Measurements from ENCODE around the gene GALNT12. TPM values are rescaled to one million over a fixed set of nuclear protein-coding genes. Genes with fewer than 3 reads are reported as not detected.

The GALNT12 gene
- total RNA-seq, 4 donors from 2014 or later: 12.4 to 22.4 (median 16.2) TPM

GRCh38 chr9:98867429-98868168 lies 60.1 kb downstream of the GALNT12 start:
- TF ChIP-seq POLR2AphosphoS5 (IDR thresholded peaks at IDR 0.05) (peak; percentile 43 to 77), CTCF (IDR thresholded peaks at IDR 0.05) (no peak)
- WGBS: 57% methylated on average over 4 of the region's 4 CpGs
- no peak overlapping the region for H3K4me3 ChIP-seq
- DNase-seq (ENCODE audit: extremely low spot score): no peak
- H3K27ac ChIP-seq (replicated peaks in 1 of 4): peak overlapping the region; percentile 44 to 73 (median 59)
- H3K27me3 ChIP-seq: no peaks in the 10 kb centered on the region
- intact Hi-C loops (cut with DNase I): no loop called here
- H3K36me3 ChIP-seq: no peaks in the 10 kb centered on the region
- no peaks in the 10 kb centered on the region for H3K9me3 ChIP-seq
- H3K4me1 ChIP-seq: peaks cover 31 to 56% (median 44%) of the 10 kb centered on the region in 4 donors

GRCh38 chr9:98869078-98869745 lies 61.7 kb downstream of the GALNT12 start:
- Histone ChIP-seq H3K9me3 (no peaks in the 10 kb centered on the region), H3K36me3 (no peaks in the 10 kb centered on the region), H3K27me3 (no peaks in the 10 kb centered on the region), H3K27ac (replicated peaks in 1 of 4) (no peak overlapping the region), H3K4me3 (no peak overlapping the region), H3K4me1 (peaks cover 31 to 51% (median 41%) of the 10 kb centered on the region in 4 donors)
- no peak for DNase-seq (ENCODE audit: extremely low spot score)
- TF ChIP-seq CTCF (IDR thresholded peaks at IDR 0.05) (no peak), POLR2A (IDR thresholded peaks at IDR 0.05; ENCODE audit: low read depth) (no peak), POLR2AphosphoS5 (IDR thresholded peaks at IDR 0.05) (no peak), EP300 (IDR thresholded peaks at IDR 0.05) (no peak)
- WGBS: 79% methylated on average over 8 of the region's 8 CpGs
- intact Hi-C loops (cut with DNase I): no loop called here

GRCh38 chr9:98869866-98870265 lies 62.4 kb downstream of the GALNT12 start:
- Histone ChIP-seq H3K4me1 (peaks cover 32 to 50% (median 41%) of the 10 kb centered on the region in 4 donors), H3K9me3 (no peaks in the 10 kb centered on the region), H3K36me3 (no peaks in the 10 kb centered on the region), H3K27me3 (no peaks in the 10 kb centered on the region), H3K4me3 (no peak overlapping the region), H3K27ac (replicated peaks in 1 of 4) (no peak overlapping the region)
- no peak for DNase-seq (ENCODE audit: extremely low spot score)
- TF ChIP-seq POLR2A (IDR thresholded peaks at IDR 0.05; ENCODE audit: low read depth) (no peak), POLR2AphosphoS5 (IDR thresholded peaks at IDR 0.05) (no peak), EP300 (IDR thresholded peaks at IDR 0.05) (no peak), CTCF (IDR thresholded peaks at IDR 0.05) (no peak)
- intact Hi-C loops (cut with DNase I): no loop called here
- 85% methylated on average over 3 of the region's 3 CpGs for WGBS

GRCh38 chr9:98870782-98871557 lies 63.5 kb downstream of the GALNT12 start:
- Histone ChIP-seq H3K36me3 (no peaks in the 10 kb centered on the region), H3K4me3 (no peak overlapping the region), H3K27ac (replicated peaks in 1 of 4) (no peak overlapping the region), H3K9me3 (no peaks in the 10 kb centered on the region), H3K27me3 (no peaks in the 10 kb centered on the region), H3K4me1 (peaks cover 28 to 49% (median 39%) of the 10 kb centered on the region in 4 donors)
- no peak for DNase-seq (ENCODE audit: extremely low spot score)
- TF ChIP-seq CTCF (IDR thresholded peaks at IDR 0.05) (no peak), POLR2AphosphoS5 (IDR thresholded peaks at IDR 0.05) (no peak), POLR2A (IDR thresholded peaks at IDR 0.05; ENCODE audit: low read depth) (no peak), EP300 (IDR thresholded peaks at IDR 0.05) (no peak)
- WGBS: 67% methylated on average over 5 of the region's 5 CpGs
- intact Hi-C loops (cut with DNase I): no loop called here
